ENCODE measurements around the gene STARD6. TPM values are rescaled to one million over a fixed set of nuclear protein-coding genes. Genes with fewer than 3 reads are reported as not detected.

STARD6 gene
- total RNA-seq, 1 donor from 2014 or later = not detected

DNA sequence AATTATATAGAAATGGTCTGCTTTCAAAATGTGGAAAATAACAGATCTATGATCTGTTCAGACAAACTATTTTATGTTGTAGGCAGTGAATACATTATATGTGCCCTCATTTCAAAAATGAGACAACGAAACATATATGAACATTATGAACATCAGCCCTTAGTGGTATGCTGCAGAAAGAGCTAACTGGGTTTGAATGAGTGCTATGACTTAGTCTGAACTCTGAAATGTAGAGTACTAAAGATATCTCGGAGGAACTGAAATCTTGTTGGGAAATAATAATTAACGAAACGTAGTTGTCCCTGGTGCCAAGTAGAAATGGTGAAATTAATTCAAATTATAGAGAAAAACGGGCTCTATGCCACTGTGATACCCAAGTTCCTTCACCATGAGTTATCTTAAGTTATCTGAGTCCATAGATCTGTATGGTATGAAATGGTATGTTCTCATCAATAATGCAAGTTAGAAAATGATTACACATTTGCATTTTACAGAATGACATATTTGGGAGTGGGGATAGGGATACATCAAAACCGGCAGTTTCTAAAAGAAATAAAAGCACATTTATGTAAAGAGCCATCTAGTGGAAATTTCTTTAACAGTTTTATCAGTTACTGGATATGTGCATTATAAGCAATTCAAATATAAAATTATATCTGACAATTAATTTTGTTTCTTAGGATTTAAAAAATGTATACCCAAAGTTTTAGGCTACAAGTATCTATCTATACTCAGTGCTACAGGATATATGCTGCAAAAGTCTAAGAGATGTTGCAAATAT lies 26.7 kb downstream of the STARD6 start:
- ATAC-seq (no peak), DNase-seq (no peak)
- TF ChIP-seq, protein P1, sequence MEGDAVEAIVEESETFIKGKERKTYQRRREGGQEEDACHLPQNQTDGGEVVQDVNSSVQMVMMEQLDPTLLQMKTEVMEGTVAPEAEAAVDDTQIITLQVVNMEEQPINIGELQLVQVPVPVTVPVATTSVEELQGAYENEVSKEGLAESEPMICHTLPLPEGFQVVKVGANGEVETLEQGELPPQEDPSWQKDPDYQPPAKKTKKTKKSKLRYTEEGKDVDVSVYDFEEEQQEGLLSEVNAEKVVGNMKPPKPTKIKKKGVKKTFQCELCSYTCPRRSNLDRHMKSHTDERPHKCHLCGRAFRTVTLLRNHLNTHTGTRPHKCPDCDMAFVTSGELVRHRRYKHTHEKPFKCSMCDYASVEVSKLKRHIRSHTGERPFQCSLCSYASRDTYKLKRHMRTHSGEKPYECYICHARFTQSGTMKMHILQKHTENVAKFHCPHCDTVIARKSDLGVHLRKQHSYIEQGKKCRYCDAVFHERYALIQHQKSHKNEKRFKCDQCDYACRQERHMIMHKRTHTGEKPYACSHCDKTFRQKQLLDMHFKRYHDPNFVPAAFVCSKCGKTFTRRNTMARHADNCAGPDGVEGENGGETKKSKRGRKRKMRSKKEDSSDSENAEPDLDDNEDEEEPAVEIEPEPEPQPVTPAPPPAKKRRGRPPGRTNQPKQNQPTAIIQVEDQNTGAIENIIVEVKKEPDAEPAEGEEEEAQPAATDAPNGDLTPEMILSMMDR (IDR thresholded peaks at IDR 0.05) = no peak
- H3K9me3 ChIP-seq = no peaks in the 10 kb centered on the region
- no peaks in the 10 kb centered on the region for H3K4me1 ChIP-seq
- intact Hi-C loops (cut with DNase I) = no loop called here
- H3K4me3 ChIP-seq = no peak overlapping the region
- no peak overlapping the region for H3K27ac ChIP-seq
- no peaks in the 10 kb centered on the region for H3K27me3 ChIP-seq (ENCODE audit: low read depth)
- no peaks in the 10 kb centered on the region for H3K36me3 ChIP-seq

DNA sequence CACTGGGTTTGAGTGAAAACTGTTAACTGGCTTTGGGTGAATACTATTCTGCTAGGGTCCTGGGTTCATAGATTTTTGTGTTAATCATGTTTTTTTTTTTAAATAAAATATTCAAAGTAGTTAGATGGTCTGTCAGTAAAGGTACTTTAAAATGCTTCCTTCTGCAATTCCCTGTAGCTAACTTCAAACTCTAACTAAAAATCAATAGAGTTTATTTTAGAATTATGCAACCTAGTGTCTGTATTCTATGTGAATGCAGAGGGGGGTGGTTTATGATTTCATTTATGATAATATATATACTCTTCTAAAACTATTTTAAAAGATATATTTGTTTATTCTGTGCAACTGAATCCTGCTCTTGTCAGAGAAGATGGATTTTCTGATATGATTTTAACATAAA lies 27.9 kb downstream of the STARD6 start:
- Histone ChIP-seq H3K36me3 (no peaks in the 10 kb centered on the region), H3K4me3 (no peak overlapping the region), H3K4me1 (no peaks in the 10 kb centered on the region), H3K27me3 (ENCODE audit: low read depth) (no peaks in the 10 kb centered on the region), H3K27ac (no peak overlapping the region), H3K9me3 (no peaks in the 10 kb centered on the region)
- ATAC-seq = no peak
- TF ChIP-seq, protein P1 (IDR thresholded peaks at IDR 0.05) = no peak
- intact Hi-C loops (cut with DNase I) = no loop called here
- DNase-seq = no peak

DNA sequence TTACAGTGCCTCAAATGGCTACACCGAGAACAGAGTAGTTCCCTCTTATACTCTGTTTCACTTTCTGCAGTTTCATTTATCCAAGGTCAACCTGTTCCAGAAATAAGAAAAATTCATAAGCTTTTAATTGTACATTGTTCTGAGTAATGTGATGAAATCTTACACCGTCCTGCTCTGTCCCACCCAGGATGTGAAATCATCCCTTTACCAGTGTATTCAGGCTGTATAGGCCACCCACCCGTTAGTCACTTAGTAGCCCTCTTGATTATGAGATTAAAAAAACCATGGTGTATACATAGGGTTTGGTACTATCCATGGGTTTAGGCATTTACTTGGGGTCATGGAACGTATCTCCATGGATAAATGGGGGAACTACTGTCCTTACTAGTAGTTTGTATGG lies 29.8 kb downstream of the STARD6 start:
- TF ChIP-seq, protein P1 (IDR thresholded peaks at IDR 0.05) = no peak
- H3K36me3 ChIP-seq = no peaks in the 10 kb centered on the region
- no peak overlapping the region for H3K27ac ChIP-seq
- H3K9me3 ChIP-seq = no peaks in the 10 kb centered on the region
- no peak overlapping the region for H3K4me3 ChIP-seq
- intact Hi-C loops (cut with DNase I) = no loop called here
- no peak for ATAC-seq
- DNase-seq = no peak
- H3K27me3 ChIP-seq (ENCODE audit: low read depth) = no peaks in the 10 kb centered on the region
- no peaks in the 10 kb centered on the region for H3K4me1 ChIP-seq

DNA sequence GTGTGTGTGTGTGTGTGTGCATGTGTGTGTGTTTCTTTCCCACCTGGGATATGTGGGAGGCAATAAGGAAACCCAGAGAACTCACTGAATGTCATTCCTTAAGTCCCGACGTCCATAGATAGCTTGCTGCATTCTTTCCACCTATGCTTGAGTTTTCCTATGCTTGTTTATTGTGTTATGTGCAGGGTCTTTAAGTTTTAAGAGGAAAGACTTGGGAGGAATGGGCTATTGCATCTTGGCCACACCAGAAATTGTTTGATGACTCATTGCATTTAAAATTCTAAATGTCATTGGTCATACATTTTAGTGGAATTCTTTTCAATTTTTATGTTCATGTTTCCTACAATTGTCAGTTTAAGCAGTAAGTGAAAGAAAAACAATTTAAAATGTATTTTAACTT lies 33.7 kb downstream of the STARD6 start:
- Histone ChIP-seq H3K27me3 (ENCODE audit: low read depth) (no peaks in the 10 kb centered on the region), H3K27ac (no peak overlapping the region), H3K4me3 (no peak overlapping the region), H3K9me3 (no peaks in the 10 kb centered on the region), H3K36me3 (no peaks in the 10 kb centered on the region), H3K4me1 (no peaks in the 10 kb centered on the region)
- intact Hi-C loops (cut with DNase I) = no loop called here
- no peak for ATAC-seq
- no peak for DNase-seq
- TF ChIP-seq, protein P1 (IDR thresholded peaks at IDR 0.05) = no peak

DNA sequence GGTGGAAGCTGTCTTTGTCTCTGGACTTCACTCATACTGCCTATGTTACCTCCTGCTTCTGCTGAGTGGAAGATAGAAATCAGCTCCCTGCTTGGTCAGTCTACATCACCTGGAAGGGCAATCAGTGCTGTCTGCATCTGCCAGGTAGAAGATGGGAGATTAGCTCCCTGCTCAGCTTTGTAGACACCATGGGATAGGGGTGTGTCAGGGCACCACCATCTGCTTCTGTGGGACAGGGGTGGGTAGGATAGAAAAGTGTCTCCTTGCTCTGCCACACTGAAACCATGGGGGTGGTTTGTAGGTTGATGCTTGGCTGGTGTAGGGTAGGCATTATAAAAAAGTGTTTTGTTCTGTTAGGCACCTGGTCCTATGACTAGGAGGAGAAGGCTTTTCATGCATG lies 34.1 kb downstream of the STARD6 start:
- TF ChIP-seq, protein P1 (IDR thresholded peaks at IDR 0.05) = no peak
- Histone ChIP-seq H3K9me3 (no peaks in the 10 kb centered on the region), H3K27me3 (ENCODE audit: low read depth) (no peaks in the 10 kb centered on the region), H3K36me3 (no peaks in the 10 kb centered on the region), H3K4me1 (no peaks in the 10 kb centered on the region), H3K27ac (no peak overlapping the region), H3K4me3 (no peak overlapping the region)
- intact Hi-C loops (cut with DNase I) = no loop called here
- no peak for DNase-seq
- no peak for ATAC-seq
